GM19467 (cell line): ENCODE measurements around the gene OLA1.

Experiments used
- ATAC-seq: cut with Tn5 transposase; IDR thresholded peaks from one replicate; pipeline ENCODE4 v1.9.1; 2021; ENCODE audit warnings: mild to moderate bottlenecking, moderate library complexity; ENCODE audit not compliant: unreplicated experiment

The OLA1 gene

GRCh38 chr2:174224665-174225288, 23.6 kb downstream of the OLA1 start:
- no peak for ATAC-seq

GRCh38 chr2:174224125-174224524, 24.2 kb downstream of the OLA1 start:
- ATAC-seq = no peak

- no peak for ATAC-seq
These were observed 24.9 kb downstream of the OLA1 start for GRCh38 chr2:174223388-174223787.

- ATAC-seq = no peak
These were observed 26.2 kb downstream of the OLA1 start for GRCh38 chr2:174222154-174222553.

- no peak for ATAC-seq
These were observed 29.0 kb downstream of the OLA1 start for GRCh38 chr2:174219321-174219720.

GRCh38 chr2:174218773-174219172, 29.6 kb downstream of the OLA1 start:
- no peak for ATAC-seq

GRCh38 chr2:174217869-174218268, 30.5 kb downstream of the OLA1 start:
- no peak for ATAC-seq

GRCh38 chr2:174211954-174212353, 36.4 kb downstream of the OLA1 start:
- ATAC-seq = no peak

- ATAC-seq = no peak
These were observed 37.5 kb downstream of the OLA1 start for GRCh38 chr2:174210862-174211261.

GRCh38 chr2:174209325-174209724, 39.0 kb downstream of the OLA1 start:
- ATAC-seq = no peak

GRCh38 chr2:174208026-174208425, 40.3 kb downstream of the OLA1 start:
- no peak for ATAC-seq

- no peak for ATAC-seq
These were observed 42.8 kb downstream of the OLA1 start for GRCh38 chr2:174205562-174205961.

- ATAC-seq = no peak
These were observed 46.1 kb downstream of the OLA1 start for GRCh38 chr2:174202188-174202587.

- ATAC-seq = no peak
These were observed 49.3 kb downstream of the OLA1 start for GRCh38 chr2:174198846-174199564.

- ATAC-seq = no peak
These were observed 53.1 kb downstream of the OLA1 start for GRCh38 chr2:174195253-174195652.

- ATAC-seq = no peak
These were observed 54.6 kb downstream of the OLA1 start for GRCh38 chr2:174193737-174194136.

GRCh38 chr2:174192664-174193063, 55.7 kb downstream of the OLA1 start:
- no peak for ATAC-seq

GRCh38 chr2:174191342-174192074, 56.8 kb downstream of the OLA1 start:
- ATAC-seq = no peak

- no peak for ATAC-seq
These were observed 63.4 kb downstream of the OLA1 start for GRCh38 chr2:174184915-174185314.

- no peak for ATAC-seq
These were observed 63.8 kb downstream of the OLA1 start for GRCh38 chr2:174184504-174184903.

GRCh38 chr2:174183076-174183475, 65.3 kb downstream of the OLA1 start:
- no peak for ATAC-seq

GRCh38 chr2:174181368-174181767, 67.0 kb downstream of the OLA1 start:
- ATAC-seq = no peak
